Right lobe of liver (tissue), 4 donors: ENCODE data around the gene BIRC2.

Experiments used
- POLR2A ChIP-seq: fragments of 450-650 bp; IDR thresholded peaks from one replicate; pipeline ENCODE4 v1.6.1; 2017; ENCODE audit warnings: antibody characterized with exemption, mild to moderate bottlenecking
- TF ChIP-seq, protein P1 (sequence below), 4 donors: fragments of 200-600 bp in 3 of 4; fragments of 450-650 bp in 1 of 4; IDR thresholded peaks; one replicate each; pipeline versions ENCODE4 v1.5.1 to v1.8.0; 2016 to 2022; ENCODE audit warnings: antibody characterized with exemption in 4 of 4, mild to moderate bottlenecking in 2 of 4
- donor health status: DM: no; HTN: no; CAD: no.
- donor health status: DM: no; HTN: no; CAD: no.
- donor health status: DM: no; HTN: yes; CAD: no.

DNA sequence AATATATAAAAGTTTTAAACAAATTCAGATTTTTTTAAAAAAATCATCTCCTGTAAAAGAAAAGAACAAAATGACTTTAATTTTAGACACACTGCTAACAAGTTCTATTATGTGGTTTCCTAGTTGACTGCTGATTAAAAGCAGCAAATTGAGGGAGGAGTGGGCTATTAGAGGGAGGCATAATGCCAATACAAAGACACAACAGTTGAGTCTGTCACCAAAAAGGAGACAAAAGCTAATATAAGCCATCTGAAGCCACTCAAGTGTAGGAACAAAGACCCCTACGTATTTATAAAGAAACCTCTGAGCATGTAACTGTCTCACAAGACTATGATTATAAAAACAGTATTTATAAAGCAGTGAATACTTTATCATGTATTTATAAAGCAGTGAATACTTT lies 76.9 kb downstream of the BIRC2 start:
- TF ChIP-seq, protein P1, sequence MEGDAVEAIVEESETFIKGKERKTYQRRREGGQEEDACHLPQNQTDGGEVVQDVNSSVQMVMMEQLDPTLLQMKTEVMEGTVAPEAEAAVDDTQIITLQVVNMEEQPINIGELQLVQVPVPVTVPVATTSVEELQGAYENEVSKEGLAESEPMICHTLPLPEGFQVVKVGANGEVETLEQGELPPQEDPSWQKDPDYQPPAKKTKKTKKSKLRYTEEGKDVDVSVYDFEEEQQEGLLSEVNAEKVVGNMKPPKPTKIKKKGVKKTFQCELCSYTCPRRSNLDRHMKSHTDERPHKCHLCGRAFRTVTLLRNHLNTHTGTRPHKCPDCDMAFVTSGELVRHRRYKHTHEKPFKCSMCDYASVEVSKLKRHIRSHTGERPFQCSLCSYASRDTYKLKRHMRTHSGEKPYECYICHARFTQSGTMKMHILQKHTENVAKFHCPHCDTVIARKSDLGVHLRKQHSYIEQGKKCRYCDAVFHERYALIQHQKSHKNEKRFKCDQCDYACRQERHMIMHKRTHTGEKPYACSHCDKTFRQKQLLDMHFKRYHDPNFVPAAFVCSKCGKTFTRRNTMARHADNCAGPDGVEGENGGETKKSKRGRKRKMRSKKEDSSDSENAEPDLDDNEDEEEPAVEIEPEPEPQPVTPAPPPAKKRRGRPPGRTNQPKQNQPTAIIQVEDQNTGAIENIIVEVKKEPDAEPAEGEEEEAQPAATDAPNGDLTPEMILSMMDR (IDR thresholded peaks at IDR 0.05) = no peak
- TF ChIP-seq POLR2A = no peak
